Measurements from ENCODE around the gene ANTXR2. TPM values are rescaled to one million over a fixed set of nuclear protein-coding genes. Genes with fewer than 3 reads are reported as not detected.

Gene ANTXR2
- total and polyA plus RNA-seq, 2 of the 8 experiments (the other 6 are each of a cell fraction or from before 2014, with no cell fraction given): 1.1 to 7.5 TPM

- TF ChIP-seq HDAC2 (IDR thresholded peaks at IDR 0.05; ENCODE audit: borderline replicate concordance in 1 of 2, low read depth in 2 of 2, low read length in 2 of 2): no peak
- 0 out of 4 replicates have a peak, but pooled peaks of 1 of the 2 experiments have one; percentile 39 for TF ChIP-seq SIN3A (conservative IDR thresholded peaks at IDR 0.05 in 1 of 2, IDR thresholded peaks at IDR 0.05 in 1 of 2; ENCODE audit: low read depth in 1 of 2, low read length in 2 of 2)
- peak; percentile 9; the same call in 1 of the 2 replicates for TF ChIP-seq TBP (IDR thresholded peaks at IDR 0.05; ENCODE audit: low read depth, low read length)
- TF ChIP-seq KDM4A (IDR thresholded peaks at IDR 0.05; ENCODE audit: low read depth, low read length, severe bottlenecking): peak; percentile 67
- peak; percentile 93 for TF ChIP-seq E2F6 (IDR thresholded peaks at IDR 0.05)
Observed at GRCh38 chr4:79964400-79965211, 108.4 kb downstream of the ANTXR2 start (continued).

All from H1 (cell line).